Thyroid gland (tissue), 4 donors: ENCODE data around the gene ZNF808. TPM values are rescaled to one million over a fixed set of nuclear protein-coding genes. Genes with fewer than 3 reads are reported as not detected.

Source experiments
- DNase-seq, 2 donors: peaks; one replicate each; pipeline ENCODE4 v3.0.0-alpha.2; 2019
- H3K27ac ChIP-seq, 3 donors: fragments of 200-600 bp; sonication (generic); 1 replicate in 2 of 3; 2 replicates in 1 of 3; pipeline ENCODE4 v1.5.1; 2016 to 2019; ENCODE audit warnings: mild to moderate bottlenecking in 1 of 3, moderate library complexity in 1 of 3
- H3K27me3 ChIP-seq: fragments of 200-600 bp; sonication (generic); one replicate; pipeline ENCODE4 v1.5.1; 2019
- H3K36me3 ChIP-seq, 2 donors: fragments of 200-600 bp; sonication (generic); one replicate each; pipeline ENCODE4 v1.5.1; 2016 to 2019
- H3K4me1 ChIP-seq, 2 donors: fragments of 200-600 bp; sonication (generic); one replicate each; pipeline ENCODE4 v1.5.1; 2017 to 2019
- H3K4me3 ChIP-seq, 3 donors: fragments of 200-600 bp; sonication (generic); replicated peaks in 1 of 3; 1 replicate in 2 of 3; 2 replicates in 1 of 3; pipeline ENCODE4 v1.5.1; 2016; ENCODE audit warnings: mild to moderate bottlenecking in 1 of 3
- H3K9me3 ChIP-seq: fragments of 200-600 bp; sonication (generic); one replicate; pipeline ENCODE4 v1.5.1; 2017
- POLR2A ChIP-seq, 2 donors: fragments of 450-650 bp; IDR thresholded peaks; one replicate each; pipeline ENCODE4 v1.6.1; 2017; ENCODE audit warnings: antibody characterized with exemption in 2 of 2, mild to moderate bottlenecking in 2 of 2, moderate library complexity in 1 of 2
- WGBS, 2 donors: methylation state at CpG; one replicate each; pipeline ENCODE4 v1.1.5; 2017; 5-methylcytosine and 5-hydroxymethylcytosine counted together
- intact Hi-C: fragments of 100-400 bp; cut with DNase I; formaldehyde crosslinking; loops from one replicate; pipeline ENCODE4 v1.15.1; 2023
- small RNA-seq: library from RNA; depleted of rRNA; stranded (forward); fragments of <200 nt; gene quantifications from one replicate; pipeline ENCODE3, GENCODE V24; 2016
- total RNA-seq, 4 donors: library from RNA; depleted of rRNA; stranded (reverse); fragments of >200 nt; gene quantifications; one replicate each; pipeline ENCODE4 v1.2.3, GENCODE V29; 2016
- TF ChIP-seq, protein P1 (sequence below), 6 experiments: fragments of 200-600 bp in 3 of 6; fragments of 450-650 bp in 3 of 6; sonication (generic) in 3 of 6; IDR thresholded peaks; one replicate each; pipeline ENCODE4 v1.5.1; 2016 to 2019; ENCODE audit warnings: antibody characterized with exemption in 6 of 6, mild to moderate bottlenecking in 2 of 6, inconsistent platforms in 1 of 6, moderate library complexity in 1 of 6

The ZNF808 gene
- total RNA-seq, 4 donors from 2014 or later = 33.4 to 98.3 (median 58.9) TPM

- WGBS, 2 donors = 31 to 39% methylated on average over 14 of the region's 14 CpGs
- intact Hi-C loops = no loop called here
- peak overlapping the region; percentile 65 to 72 (median 66) for H3K27ac ChIP-seq
- no peaks in the 10 kb centered on the region for H3K9me3 ChIP-seq
- peaks cover 11 to 30% of the 10 kb centered on the region in 2 donors for H3K4me1 ChIP-seq
- TF ChIP-seq POLR2A (IDR thresholded peaks at IDR 0.05) = no peak
- TF ChIP-seq, protein P1, sequence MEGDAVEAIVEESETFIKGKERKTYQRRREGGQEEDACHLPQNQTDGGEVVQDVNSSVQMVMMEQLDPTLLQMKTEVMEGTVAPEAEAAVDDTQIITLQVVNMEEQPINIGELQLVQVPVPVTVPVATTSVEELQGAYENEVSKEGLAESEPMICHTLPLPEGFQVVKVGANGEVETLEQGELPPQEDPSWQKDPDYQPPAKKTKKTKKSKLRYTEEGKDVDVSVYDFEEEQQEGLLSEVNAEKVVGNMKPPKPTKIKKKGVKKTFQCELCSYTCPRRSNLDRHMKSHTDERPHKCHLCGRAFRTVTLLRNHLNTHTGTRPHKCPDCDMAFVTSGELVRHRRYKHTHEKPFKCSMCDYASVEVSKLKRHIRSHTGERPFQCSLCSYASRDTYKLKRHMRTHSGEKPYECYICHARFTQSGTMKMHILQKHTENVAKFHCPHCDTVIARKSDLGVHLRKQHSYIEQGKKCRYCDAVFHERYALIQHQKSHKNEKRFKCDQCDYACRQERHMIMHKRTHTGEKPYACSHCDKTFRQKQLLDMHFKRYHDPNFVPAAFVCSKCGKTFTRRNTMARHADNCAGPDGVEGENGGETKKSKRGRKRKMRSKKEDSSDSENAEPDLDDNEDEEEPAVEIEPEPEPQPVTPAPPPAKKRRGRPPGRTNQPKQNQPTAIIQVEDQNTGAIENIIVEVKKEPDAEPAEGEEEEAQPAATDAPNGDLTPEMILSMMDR (IDR thresholded peaks at IDR 0.05) = no peak
- no peak overlapping the region for H3K4me3 ChIP-seq
- H3K36me3 ChIP-seq = no peaks in the 10 kb centered on the region
- peak; percentile 86 to 90 for DNase-seq
- H3K27me3 ChIP-seq = no peaks in the 10 kb centered on the region
Observed at GRCh38 chr19:52603558-52604207, 76.2 kb downstream of the ZNF808 start.

Small RNAs within 50 kb of the gene (small RNA-seq; reads per million reads assigned to genes)
- gene RPL39P34 = not detected

Other genes with a start within 250 kb of the ZNF808 start
- gene ZNF480, start 230.5 kb upstream of the ZNF808 start, total RNA-seq = 10 to 100 TPM; 12.6 to 14.4 (median 12.8) TPM
- 10 to 100 TPM in 1 of 4 donors, 1 to 10 TPM in 3; 4.3 to 10.6 (median 7.1) TPM for gene ZNF610, start 191.4 kb upstream of the ZNF808 start, total RNA-seq
- 10 to 100 TPM; 31.1 to 49.4 (median 36.7) TPM for gene ZNF880, start 157.7 kb upstream of the ZNF808 start, total RNA-seq
- gene ZNF528, start 129.8 kb upstream of the ZNF808 start, total RNA-seq = 10 to 100 TPM; 25.3 to 63.3 (median 43.3) TPM
- 1 to 10 TPM in 1 of 4 donors, under 1 TPM in 2, not detected in 1; 0.50 to 1.2 (median 0.54) TPM for gene ZNF534, start 98.5 kb upstream of the ZNF808 start, total RNA-seq
- gene ZNF578, start 74.1 kb upstream of the ZNF808 start, total RNA-seq = 1 to 10 TPM; 2.7 to 6.9 (median 3.8) TPM
- 10 to 100 TPM; 22.3 to 39.3 (median 28.3) TPM for gene ZNF701, start 42.6 kb downstream of the ZNF808 start, total RNA-seq
- gene ZNF83, start 110.7 kb downstream of the ZNF808 start, total RNA-seq = 100 to 1,000 TPM in 2 of 4 donors, 10 to 100 TPM in 2; 75.3 to 125 (median 97.0) TPM
- 10 to 100 TPM; 12.8 to 34.8 (median 24.5) TPM for gene ZNF611, start 207.4 kb downstream of the ZNF808 start, total RNA-seq